GM23248 (cell line): ENCODE results near the gene ZNF3. TPM values are rescaled to one million over a fixed set of nuclear protein-coding genes. Genes with fewer than 3 reads are reported as not detected.

Experiments used
- DNase-seq: peaks from one replicate; pipeline ENCODE4 v3.0.0-alpha.2; 2015
- H2AFZ ChIP-seq: fragments of 200-600 bp; sonication (generic); 2 replicates; pipeline ENCODE4 v1.6.1; 2016; ENCODE audit warnings: antibody characterized with exemption
- H3F3A ChIP-seq: fragments of 200-600 bp; sonication (generic); 2 replicates; pipeline ENCODE4 v1.6.1; 2016; ENCODE audit warnings: mild to moderate bottlenecking, antibody characterized with exemption, mixed run types; ENCODE audit not compliant: insufficient read depth
- H3K27ac ChIP-seq: fragments of 200-600 bp; sonication (generic); 2 replicates; pipeline ENCODE4 v1.5.1; 2016; ENCODE audit warnings: mild to moderate bottlenecking
- H3K27me3 ChIP-seq: fragments of 200-600 bp; sonication (generic); replicated peaks from 2 replicates; pipeline ENCODE4 v1.6.1; 2016; ENCODE audit warnings: mild to moderate bottlenecking; ENCODE audit not compliant: insufficient read depth
- H3K36me3 ChIP-seq: fragments of 200-600 bp; sonication (generic); 2 replicates; pipeline ENCODE4 v1.6.1; 2016; ENCODE audit warnings: low read depth, mild to moderate bottlenecking
- H3K4me1 ChIP-seq: fragments of 200-600 bp; sonication (generic); 2 replicates; pipeline ENCODE4 v1.6.1; 2016; ENCODE audit warnings: mild to moderate bottlenecking; ENCODE audit not compliant: insufficient read depth
- H3K4me2 ChIP-seq: fragments of 200-600 bp; sonication (generic); one replicate; pipeline ENCODE4 v1.6.1; 2016; ENCODE audit warnings: mild to moderate bottlenecking; ENCODE audit not compliant: unreplicated experiment
- H3K4me3 ChIP-seq: fragments of 200-600 bp; sonication (generic); 2 replicates; pipeline ENCODE4 v1.5.1; 2016; ENCODE audit warnings: mild to moderate bottlenecking
- H3K79me2 ChIP-seq: fragments of 200-600 bp; sonication (generic); 2 replicates; pipeline ENCODE4 v1.6.1; 2016; ENCODE audit warnings: mild to moderate bottlenecking; ENCODE audit not compliant: insufficient read depth
- H3K9ac ChIP-seq: fragments of 200-600 bp; sonication (generic); 2 replicates; pipeline ENCODE4 v1.6.1; 2016; ENCODE audit warnings: mild to moderate bottlenecking
- H3K9me2 ChIP-seq: fragments of 200-600 bp; sonication (generic); 2 replicates; pipeline ENCODE4 v1.6.1; 2016; ENCODE audit warnings: mixed run types, mild to moderate bottlenecking, moderate library complexity; ENCODE audit not compliant: insufficient read depth
- H3K9me3 ChIP-seq: fragments of 200-600 bp; sonication (generic); one replicate; pipeline ENCODE4 v1.6.1; 2017; ENCODE audit warnings: low read depth
- H4K20me1 ChIP-seq: fragments of 200-600 bp; sonication (generic); 2 replicates; pipeline ENCODE4 v1.6.0; 2016; ENCODE audit not compliant: insufficient read depth
- EZH2 ChIP-seq: fragments of 200-600 bp; sonication (generic); IDR thresholded peaks from 2 replicates; pipeline ENCODE4 v1.6.1; 2018; ENCODE audit warnings: antibody characterized with exemption, mild to moderate bottlenecking; ENCODE audit not compliant: insufficient read depth, poor library complexity, severe bottlenecking
- EZH2phosphoT487 ChIP-seq: fragments of 200-600 bp; sonication (generic); IDR thresholded peaks from 2 replicates; pipeline ENCODE4 v1.6.1; 2018; ENCODE audit warnings: antibody characterized with exemption, moderate library complexity, mild to moderate bottlenecking, low read depth; ENCODE audit not compliant: insufficient read depth
- WGBS, 2 experiments: methylation state at CpG; one replicate each; pipeline ENCODE4 v1.1.6; 2015 to 2017; ENCODE audit warnings: low lambda C conversion rate in 2 of 2, low coverage in 1 of 2; ENCODE audit errors: missing lambda C conversion rate in 2 of 2; 5-methylcytosine and 5-hydroxymethylcytosine counted together
- in situ Hi-C: fragments of 300-500 bp; cut with MboI; formaldehyde crosslinking; loops from 2 replicates; pipeline ENCODE4 v1.15.0; 2020
- polyA plus RNA-seq: library from polyadenylated mRNA; unstranded; fragments of >200 nt; fragmentation: Nextera tagmentation; extraction: Ambion mirVana; gene quantifications from 2 replicates; pipeline ENCODE4 v1.2.1, GENCODE V29; 2016
- total RNA-seq: library from RNA; depleted of rRNA; stranded (reverse); fragments of >200 nt; shearing (Covaris generic); gene quantifications from 2 replicates; pipeline ENCODE4 v1.2.3, GENCODE V29; 2014

The ZNF3 gene
- total and polyA plus RNA-seq, 2 experiments from 2014 or later = 13.3 to 13.8 TPM

- Histone ChIP-seq H3K79me2 (peaks cover 36% of the 10 kb centered on the region), H2AFZ (no peak overlapping the region), H3K9ac (no peak overlapping the region), H3K4me3 (no peak overlapping the region), H3K9me2 (no peaks in the 10 kb centered on the region), H3K4me2 (no peak overlapping the region), H3K27me3 (no peaks in the 10 kb centered on the region), H4K20me1 (no peaks in the 10 kb centered on the region), H3F3A (peaks cover 19% of the 10 kb centered on the region), H3K27ac (no peak overlapping the region), H3K4me1 (peaks cover 27% of the 10 kb centered on the region), H3K9me3 (no peaks in the 10 kb centered on the region), H3K36me3 (no peaks in the 10 kb centered on the region)
- 85 to 86% methylated on average over 4 of the region's 4 CpGs for WGBS, 2 experiments
- TF ChIP-seq EZH2phosphoT487 = no peak
- no peak for TF ChIP-seq EZH2
- DNase-seq = no peak
- in situ Hi-C loops = no loop called here
Measured at GRCh38 chr7:100082978-100083377, 1.5 kb upstream of the ZNF3 start.

DNA sequence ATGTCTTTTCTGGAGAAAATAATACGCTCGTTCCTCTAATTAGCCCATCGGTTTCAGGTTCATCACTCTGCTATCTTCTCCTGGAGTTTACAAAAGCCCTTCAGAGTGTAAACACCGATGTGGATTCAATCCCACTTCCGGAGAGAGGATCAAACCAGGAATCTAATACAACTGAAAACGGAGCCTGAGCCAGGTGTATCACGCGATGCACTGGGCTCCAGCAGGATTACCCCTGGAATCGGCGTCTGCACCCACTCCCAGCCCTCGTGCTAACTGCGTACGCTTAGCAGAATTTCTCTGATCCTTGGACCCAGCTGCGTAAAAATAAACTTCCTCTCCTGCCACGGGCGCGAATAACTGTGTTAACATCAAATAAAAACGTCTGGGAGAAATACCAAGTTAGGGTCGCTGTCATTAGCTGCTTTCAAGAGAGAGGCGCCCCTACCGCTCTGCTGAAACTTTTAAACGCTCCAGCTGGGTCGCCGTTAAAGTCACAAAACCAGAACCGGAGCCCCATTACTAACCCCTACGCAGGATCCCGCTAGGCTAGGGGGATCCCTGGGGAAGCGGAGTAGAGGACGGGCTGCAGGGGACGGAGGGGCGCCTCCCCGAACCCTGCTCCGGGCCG is 502 bp downstream of the ZNF3 start:
- DNase-seq = peak; percentile 55
- peaks cover 55% of the 10 kb centered on the region for H3K79me2 ChIP-seq
- peak overlapping the region; percentile 92 for H3K9ac ChIP-seq
- no peak for TF ChIP-seq EZH2
- no peak for TF ChIP-seq EZH2phosphoT487
- H3K9me3 ChIP-seq = no peaks in the 10 kb centered on the region
- H2AFZ ChIP-seq = peak overlapping the region; percentile 64
- H4K20me1 ChIP-seq = no peaks in the 10 kb centered on the region
- H3K27ac ChIP-seq = peak overlapping the region; percentile 63
- H3K4me2 ChIP-seq = peak overlapping the region; percentile 90
- H3F3A ChIP-seq = peaks cover under 1% of the 10 kb centered on the region; the same call in 1 of the 2 replicates
- WGBS, 2 experiments = 1% methylated on average over 34 of the region's 34 CpGs
- peaks cover 9% of the 10 kb centered on the region for H3K36me3 ChIP-seq
- no peaks in the 10 kb centered on the region for H3K27me3 ChIP-seq
- in situ Hi-C loops = no loop called here
- no peaks in the 10 kb centered on the region for H3K9me2 ChIP-seq
- peak overlapping the region; percentile 97 for H3K4me3 ChIP-seq
- H3K4me1 ChIP-seq = peaks cover 10% of the 10 kb centered on the region

DNA sequence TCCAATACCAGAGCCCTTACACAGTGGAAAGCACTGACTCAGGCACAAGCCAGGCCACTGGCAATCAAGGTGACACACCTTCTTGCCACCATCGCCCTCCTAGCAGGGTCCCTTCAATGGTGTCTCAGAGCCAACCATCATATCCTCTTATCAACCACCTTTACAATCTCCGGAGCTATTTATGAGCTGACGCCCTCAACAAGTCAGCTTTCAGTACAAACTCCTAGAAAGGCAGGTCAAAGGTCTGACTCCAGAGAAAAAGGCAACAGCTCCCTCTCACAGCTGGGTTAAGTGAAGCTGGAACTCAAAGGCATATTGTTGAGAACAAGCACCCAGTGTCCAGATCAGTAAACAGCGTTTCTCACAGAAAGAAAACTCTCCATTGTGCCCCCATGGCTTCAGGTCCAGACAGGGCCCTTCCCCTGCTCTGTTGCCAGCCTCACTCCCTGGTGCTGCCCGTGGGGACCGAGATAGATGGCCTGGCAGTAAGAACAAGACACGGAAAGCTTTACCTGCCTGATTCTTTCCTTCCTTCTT is 2.4 kb downstream of the ZNF3 start:
- peaks cover 27% of the 10 kb centered on the region for H3K36me3 ChIP-seq
- no peaks in the 10 kb centered on the region for H3K9me2 ChIP-seq
- H3K79me2 ChIP-seq = peaks cover 69% of the 10 kb centered on the region
- H2AFZ ChIP-seq = no peak overlapping the region
- peak overlapping the region; percentile 92; the same call in 1 of the 2 replicates for H3K9ac ChIP-seq
- no peak for DNase-seq
- H4K20me1 ChIP-seq = no peaks in the 10 kb centered on the region
- H3F3A ChIP-seq = no peaks in the 10 kb centered on the region
- TF ChIP-seq EZH2 (no peak), EZH2phosphoT487 (no peak)
- in situ Hi-C loops = no loop called here
- H3K4me3 ChIP-seq = no peak overlapping the region
- H3K4me1 ChIP-seq = peaks cover 10% of the 10 kb centered on the region
- H3K4me2 ChIP-seq = no peak overlapping the region
- no peaks in the 10 kb centered on the region for H3K27me3 ChIP-seq
- no peaks in the 10 kb centered on the region for H3K9me3 ChIP-seq
- no peak overlapping the region for H3K27ac ChIP-seq
- 78 to 83% methylated on average over 7 of the region's 7 CpGs for whole genome bisulfite sequencing, 2 experiments

DNA sequence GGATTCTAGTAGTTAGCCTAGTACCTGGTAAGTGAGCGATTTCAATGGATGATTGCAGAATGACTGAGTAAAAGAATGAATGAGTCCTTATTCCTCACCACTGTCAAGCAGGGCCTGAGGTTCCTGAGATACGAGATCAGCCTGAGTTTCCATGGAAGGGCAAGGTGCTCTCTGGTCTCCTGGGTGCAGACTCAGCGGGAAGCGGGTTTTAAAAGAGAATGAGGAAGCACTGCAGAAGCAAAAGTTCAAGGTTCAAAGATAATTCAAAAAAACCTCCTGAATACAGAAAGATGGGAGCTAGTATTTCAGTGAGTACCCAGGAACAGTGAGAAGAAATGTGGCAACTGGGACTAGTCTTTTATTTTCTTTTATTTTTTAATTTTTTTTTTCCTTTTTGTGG is 4.3 kb downstream of the ZNF3 start:
- Histone ChIP-seq H3K4me3 (no peak overlapping the region), H4K20me1 (no peaks in the 10 kb centered on the region), H3K9ac (no peak overlapping the region), H3F3A (no peaks in the 10 kb centered on the region), H3K36me3 (peaks cover 46% of the 10 kb centered on the region), H3K4me2 (no peak overlapping the region), H3K79me2 (peaks cover 69% of the 10 kb centered on the region), H3K9me3 (no peaks in the 10 kb centered on the region), H3K9me2 (no peaks in the 10 kb centered on the region), H3K27ac (no peak overlapping the region), H2AFZ (no peak overlapping the region), H3K4me1 (peaks cover 10% of the 10 kb centered on the region), H3K27me3 (no peaks in the 10 kb centered on the region)
- no peak for DNase-seq
- in situ Hi-C loops = no loop called here
- TF ChIP-seq EZH2 = no peak
- TF ChIP-seq EZH2phosphoT487 = no peak
- WGBS, 2 experiments = 98% methylated on average over 4 of the region's 4 CpGs
